ENCODE measurements around the gene EPHA6. TPM values are rescaled to one million over a fixed set of nuclear protein-coding genes. Genes with fewer than 3 reads are reported as not detected.
"Not testable (repeated sequence)": the region's sequence is repeated elsewhere in the genome, so short reads cannot be mapped to it uniquely, and the experiment has no call there.

Gene EPHA6
- total and polyA plus RNA-seq, 2 donors (not counting 3 experiments of a cell fraction or from before 2014, with no cell fraction given) = not detected

GRCh38 chr3:97479740-97480139 is 665.3 kb downstream of the EPHA6 start:
- CTCF ChIA-PET = no interaction called here
- H3K4me3 ChIP-seq (replicated peaks in 1 of 3; ENCODE audit: insufficient read depth in 1 of 3, low read depth in 1 of 3, low read length in 3 of 3) = no peak overlapping the region
- no TSS peak for BruUV-seq (replicated peaks)
- POLR2A ChIA-PET = no interaction called here
- no peak overlapping the region for H3K4me2 ChIP-seq (ENCODE audit: insufficient read depth, low read length)
- no peaks in the 10 kb centered on the region for H3K79me2 ChIP-seq (ENCODE audit: control insufficient read depth, insufficient read depth, low read length)
- intact Hi-C loops (cut with micrococcal nuclease) (no loop called here), dilution Hi-C loops (cut with MboI; ENCODE audit: extremely low pct_ligation_motif_present, low sequenced_read_pairs) (no loop called here)
- no peaks in the 10 kb centered on the region for H3K9me1 ChIP-seq (replicated peaks; ENCODE audit: control insufficient read depth, extremely low read depth, insufficient read depth, low read length)
- no peaks in the 10 kb centered on the region for H4K20me1 ChIP-seq (replicated peaks; ENCODE audit: control insufficient read depth, extremely low read depth, insufficient read depth, low read length)
- no peak for FAIRE-seq
- H2AFZ ChIP-seq (ENCODE audit: low read depth, low read length) = no peak overlapping the region
- no peaks in the 10 kb centered on the region for H3K4me1 ChIP-seq (ENCODE audit: control insufficient read depth, extremely low read depth, insufficient read depth, low read length)
- no peak overlapping the region for H3K9ac ChIP-seq (replicated peaks; ENCODE audit: extremely low read depth, insufficient read depth, low read length)
- TF ChIP-seq CTCF (IDR thresholded peaks at IDR 0.05; ENCODE audit: extremely low read depth in 1 of 2, insufficient read depth in 1 of 2, low read depth in 1 of 2, low read length in 2 of 2) = no peak
- no peak for TF ChIP-seq FOS (IDR thresholded peaks at IDR 0.05; ENCODE audit: borderline replicate concordance, insufficient read depth, low read length)
- TF ChIP-seq EZH2 (IDR thresholded peaks at IDR 0.05; ENCODE audit: borderline replicate concordance, low read depth, low read length, severe bottlenecking) = no peak
- no peak for TF ChIP-seq JUN (IDR thresholded peaks at IDR 0.05; ENCODE audit: borderline replicate concordance, insufficient read depth, insufficient read length, low read depth)
- no peak for TF ChIP-seq MAX (IDR thresholded peaks at IDR 0.05; ENCODE audit: insufficient read depth, insufficient read length)
- no peak for TF ChIP-seq MYC (IDR thresholded peaks at IDR 0.05; ENCODE audit: low read depth, low read length)
- TF ChIP-seq POLR2A (IDR thresholded peaks at IDR 0.05; ENCODE audit: low read depth, low read length) = no peak
- TF ChIP-seq GATA2 (IDR thresholded peaks at IDR 0.05; ENCODE audit: insufficient read depth, insufficient read length, low read depth, low read length) = no peak
- no peak for TF ChIP-seq POLR2AphosphoS5 (IDR thresholded peaks at IDR 0.05; ENCODE audit: insufficient read depth, low read depth, low read length)
- H3K36me3 ChIP-seq (ENCODE audit: control insufficient read depth in 2 of 2, extremely low read depth in 1 of 2, insufficient read depth in 2 of 2, low read length in 2 of 2) = no peaks in the 10 kb centered on the region
- no peak overlapping the region for H3K27ac ChIP-seq (ENCODE audit: insufficient read depth, low read depth, low read length)
- H3K9me3 ChIP-seq (replicated peaks; ENCODE audit: control insufficient read depth, insufficient read depth, low read length) = peaks cover 4% of the 10 kb centered on the region
- DNase-seq (ENCODE audit: low read depth, low spot score) = no peak
- no peaks in the 10 kb centered on the region for H3K27me3 ChIP-seq (ENCODE audit: control insufficient read depth in 2 of 2, insufficient read depth in 2 of 2, low read length in 2 of 2)

GRCh38 chr3:97480696-97481289 is 666.4 kb downstream of the EPHA6 start:
- H2AFZ ChIP-seq (ENCODE audit: low read depth, low read length); intact Hi-C loops (cut with micrococcal nuclease); H3K79me2 ChIP-seq (ENCODE audit: control insufficient read depth, insufficient read depth, low read length); CTCF ChIA-PET; H3K36me3 ChIP-seq (ENCODE audit: control insufficient read depth in 2 of 2, extremely low read depth in 1 of 2, insufficient read depth in 2 of 2, low read length in 2 of 2); H3K27me3 ChIP-seq (ENCODE audit: control insufficient read depth in 2 of 2, insufficient read depth in 2 of 2, low read length in 2 of 2); H3K27ac ChIP-seq (ENCODE audit: insufficient read depth, low read depth, low read length); DNase-seq (ENCODE audit: low read depth, low spot score); H3K9ac ChIP-seq (replicated peaks; ENCODE audit: extremely low read depth, insufficient read depth, low read length); H3K9me1 ChIP-seq (replicated peaks; ENCODE audit: control insufficient read depth, extremely low read depth, insufficient read depth, low read length); H4K20me1 ChIP-seq (replicated peaks; ENCODE audit: control insufficient read depth, extremely low read depth, insufficient read depth, low read length); FAIRE-seq; H3K4me2 ChIP-seq (ENCODE audit: insufficient read depth, low read length); H3K4me3 ChIP-seq (replicated peaks in 1 of 3; ENCODE audit: insufficient read depth in 1 of 3, low read depth in 1 of 3, low read length in 3 of 3); POLR2A ChIA-PET; BruUV-seq (replicated peaks); dilution Hi-C loops (cut with MboI; ENCODE audit: extremely low pct_ligation_motif_present, low sequenced_read_pairs); H3K4me1 ChIP-seq (ENCODE audit: control insufficient read depth, extremely low read depth, insufficient read depth, low read length); H3K9me3 ChIP-seq (replicated peaks; ENCODE audit: control insufficient read depth, insufficient read depth, low read length): not testable (repeated sequence)

All from endothelial cell of umbilical vein (primary cell).